ENCODE measurements around the gene MAD1L1.

DNA sequence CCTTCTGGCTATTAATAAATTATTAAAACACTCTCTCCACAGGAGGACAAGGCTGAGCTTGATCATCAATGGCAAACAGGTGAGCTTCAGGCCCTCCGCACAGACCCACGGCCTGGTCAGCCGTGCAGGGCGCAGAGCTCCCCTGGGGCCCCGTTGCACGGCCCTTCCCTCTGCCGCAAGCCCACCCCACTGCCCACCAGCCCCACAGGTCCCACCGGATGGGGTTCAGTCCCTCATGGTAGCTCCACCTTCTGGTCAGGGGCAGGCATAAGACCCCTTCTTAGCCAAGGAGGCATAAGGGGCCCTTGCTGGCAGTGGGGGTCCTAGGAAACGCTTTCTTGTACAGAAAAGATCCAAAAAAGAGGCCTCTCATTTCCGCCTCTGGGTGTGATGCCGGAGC, 84.6 kb downstream of the MAD1L1 start:
- TF ChIP-seq CTCF (IDR thresholded peaks at IDR 0.05; ENCODE audit: insufficient read depth, low read depth, low read length) (no peak), EZH2 (IDR thresholded peaks at IDR 0.05; ENCODE audit: insufficient read depth, low read length) (no peak)
